GM23248 (cell line): Measurements from ENCODE around the gene ABHD10.

Source experiments
- EZH2 ChIP-seq: fragments of 200-600 bp; sonication (generic); IDR thresholded peaks from 2 replicates; pipeline ENCODE4 v1.6.1; 2018; ENCODE audit warnings: antibody characterized with exemption, mild to moderate bottlenecking; ENCODE audit not compliant: insufficient read depth, poor library complexity, severe bottlenecking
- EZH2phosphoT487 ChIP-seq: fragments of 200-600 bp; sonication (generic); IDR thresholded peaks from 2 replicates; pipeline ENCODE4 v1.6.1; 2018; ENCODE audit warnings: antibody characterized with exemption, moderate library complexity, mild to moderate bottlenecking, low read depth; ENCODE audit not compliant: insufficient read depth

DNA sequence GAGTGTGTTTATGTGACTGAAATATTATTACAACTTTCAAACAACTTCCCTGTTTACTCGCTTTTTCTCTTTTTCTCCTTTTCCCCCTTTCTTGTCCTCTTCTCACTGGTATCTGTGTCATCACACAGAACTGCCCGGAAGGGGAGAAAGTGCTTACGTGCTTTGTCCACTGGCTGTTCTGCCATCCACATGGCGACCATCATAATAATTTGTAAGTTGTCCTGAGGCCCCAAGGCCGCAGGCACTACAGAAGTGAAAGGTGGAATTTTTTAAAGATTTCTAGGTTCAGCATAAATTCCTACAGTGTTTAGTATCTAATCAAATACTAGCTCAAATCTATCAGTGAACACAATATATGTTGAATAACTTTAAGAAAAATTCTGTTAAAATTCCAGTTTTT, 26.7 kb upstream of the ABHD10 start:
- no peak for TF ChIP-seq EZH2
- TF ChIP-seq EZH2phosphoT487, result no peak
